H1 (cell line): ENCODE measurements around the gene GPR31. TPM values are rescaled to one million over a fixed set of nuclear protein-coding genes. Genes with fewer than 3 reads are reported as not detected.

Experiments used
- CTCF ChIA-PET: fragments of 300-600 bp; sonication (Branson Sonifier 250); formaldehyde crosslinking; loops from one replicate; lab custom pipeline; 2021; ENCODE audit not compliant: partially characterized antibody; lab: Charles Lee
- POLR2A ChIA-PET: fragments of 300-600 bp; sonication (Branson Sonifier 250); formaldehyde crosslinking; loops from one replicate; lab custom pipeline; 2021; ENCODE audit warnings: inconsistent platforms; ENCODE audit not compliant: partially characterized antibody; lab: Charles Lee
- DNase-seq, 2 experiments: peaks; one replicate each; pipeline versions ENCODE4 v3.0.0 to v3.0.0-alpha.2; 2010 to 2022; ENCODE audit warnings: low spot score in 2 of 2, low read depth in 1 of 2, mixed read lengths in 1 of 2
- FAIRE-seq: peaks from 2 replicates; lab custom pipeline; 2011; peaks lifted over from hg19 to GRCh38; lab: Jason Lieb, UNC
- H2AFZ ChIP-seq: 2 replicates; pipeline ENCODE4 v1.8.1; 2012; ENCODE audit warnings: low read length, inconsistent platforms
- H2AK5ac ChIP-seq: 2 replicates; pipeline ENCODE4 v1.6.1; 2013; ENCODE audit warnings: low read depth, low read length
- H2BK120ac ChIP-seq: replicated peaks from 2 replicates; pipeline ENCODE3; 2013; ENCODE audit warnings: low read depth, low read length, inconsistent platforms
- H2BK12ac ChIP-seq: 2 replicates; pipeline ENCODE4 v1.6.1; 2013; ENCODE audit warnings: low read depth, low read length
- H2BK15ac ChIP-seq: 2 replicates; pipeline ENCODE4 v1.6.1; 2013; ENCODE audit warnings: low read length
- H2BK20ac ChIP-seq: 2 replicates; pipeline ENCODE4 v1.6.1; 2013; ENCODE audit warnings: low read length
- H2BK5ac ChIP-seq: 2 replicates; pipeline ENCODE4 v1.6.1; 2013; ENCODE audit warnings: low read depth, low read length
- H3K14ac ChIP-seq: 2 replicates; pipeline ENCODE4 v1.6.1; 2013; ENCODE audit warnings: inconsistent platforms; ENCODE audit not compliant: insufficient read length
- H3K18ac ChIP-seq: 2 replicates; pipeline ENCODE4 v1.6.1; 2013; ENCODE audit warnings: low read length; ENCODE audit errors: extremely low read depth
- H3K23ac ChIP-seq: 2 replicates; pipeline ENCODE4 v1.6.1; 2013; ENCODE audit warnings: inconsistent platforms; ENCODE audit not compliant: insufficient read length
- H3K23me2 ChIP-seq: 2 replicates; pipeline ENCODE4 v1.6.1; 2013; ENCODE audit warnings: low read depth, low read length
- H3K27ac ChIP-seq: 2 replicates; pipeline ENCODE4 v1.6.1; 2011; ENCODE audit warnings: low read depth, low read length, inconsistent platforms
- H3K27me3 ChIP-seq, 4 experiments: replicated peaks in 1 of 4; 1 replicate in 1 of 4; 2 replicates in 3 of 4; pipeline versions ENCODE4 v1.6.1 to v1.8.1; 2011 to 2013; ENCODE audit warnings: low read length in 3 of 4, mild to moderate bottlenecking in 3 of 4, inconsistent platforms in 2 of 4, mixed read lengths in 2 of 4, moderate library complexity in 1 of 4; ENCODE audit not compliant: control insufficient read depth in 3 of 4, insufficient read depth in 3 of 4; ENCODE audit errors: extremely low read depth in 1 of 4
- H3K36me3 ChIP-seq, 4 experiments: 2 replicates each; pipeline versions ENCODE4 v1.6.1 to v1.8.1; 2011 to 2013; ENCODE audit warnings: mild to moderate bottlenecking in 4 of 4, low read length in 3 of 4, moderate library complexity in 2 of 4, control low read depth in 1 of 4, inconsistent platforms in 1 of 4; ENCODE audit not compliant: insufficient read depth in 4 of 4, control insufficient read depth in 2 of 4
- H3K4ac ChIP-seq: replicated peaks from 2 replicates; pipeline ENCODE3; 2013; ENCODE audit warnings: low read length, low read depth, mixed read lengths, inconsistent platforms; ENCODE audit not compliant: insufficient read length
- H3K4me1 ChIP-seq, 4 experiments: replicated peaks in 1 of 4; 1 replicate in 1 of 4; 2 replicates in 3 of 4; pipeline versions ENCODE4 v1.6.1 to v1.8.1; 2011 to 2013; ENCODE audit warnings: low read length in 3 of 4, inconsistent platforms in 2 of 4, mixed read lengths in 1 of 4; ENCODE audit not compliant: insufficient read depth in 4 of 4, control insufficient read depth in 3 of 4
- H3K4me2 ChIP-seq, 2 experiments: 2 replicates each; pipeline versions ENCODE4 v1.6.1 to v1.8.1; 2011 to 2013; ENCODE audit warnings: low read depth in 2 of 2, low read length in 2 of 2, control low read depth in 1 of 2, inconsistent platforms in 1 of 2, mild to moderate bottlenecking in 1 of 2; ENCODE audit not compliant: insufficient read depth in 1 of 2
- H3K4me3 ChIP-seq, 4 experiments: fragments of 200-600, 300-600 bp in 1 of 4; sonication (generic), shearing (Covaris generic), sonication (Bioruptor Twin) in 1 of 4; 2 replicates each; pipeline versions ENCODE4 v1.5.1 to v1.8.1; 2011 to 2016; ENCODE audit warnings: low read length in 4 of 4, low read depth in 3 of 4, control low read depth in 2 of 4, inconsistent platforms in 2 of 4, mild to moderate bottlenecking in 2 of 4, mixed read lengths in 1 of 4, moderate library complexity in 1 of 4; ENCODE audit not compliant: insufficient read depth in 2 of 4; ENCODE audit errors: extremely low read depth in 1 of 4
- H3K56ac ChIP-seq: replicated peaks from 2 replicates; pipeline ENCODE3; 2013; ENCODE audit warnings: low read depth, mild to moderate bottlenecking, mixed read lengths, low read length, inconsistent platforms; ENCODE audit not compliant: insufficient read length
- H3K79me1 ChIP-seq: 2 replicates; pipeline ENCODE4 v1.6.1; 2013; ENCODE audit warnings: low read depth, low read length, control low read depth
- H3K79me2 ChIP-seq, 2 experiments: 2 replicates each; pipeline versions ENCODE4 v1.6.1 to v1.8.1; 2012 to 2013; ENCODE audit warnings: low read length in 2 of 2, mild to moderate bottlenecking in 2 of 2, inconsistent platforms in 1 of 2; ENCODE audit not compliant: insufficient read depth in 2 of 2, control insufficient read depth in 1 of 2
- H3K9ac ChIP-seq, 4 experiments: replicated peaks in 1 of 4; 1 replicate in 1 of 4; 2 replicates in 3 of 4; pipeline versions ENCODE4 v1.6.1 to v1.8.1; 2011 to 2013; ENCODE audit warnings: low read depth in 3 of 4, low read length in 3 of 4, control low read depth in 2 of 4, mild to moderate bottlenecking in 2 of 4, moderate library complexity in 2 of 4, inconsistent platforms in 1 of 4; ENCODE audit errors: extremely low read depth in 1 of 4
- H3K9me3 ChIP-seq, 2 experiments: 2 replicates each; pipeline versions ENCODE4 v1.6.1 to v1.8.1; 2012 to 2013; ENCODE audit warnings: mild to moderate bottlenecking in 2 of 2, moderate library complexity in 2 of 2, control low read depth in 1 of 2, inconsistent platforms in 1 of 2, low read depth in 1 of 2, low read length in 1 of 2, mixed read lengths in 1 of 2; ENCODE audit not compliant: insufficient read depth in 2 of 2
- H4K20me1 ChIP-seq, 2 experiments: replicated peaks in 1 of 2; 2 replicates each; pipeline versions ENCODE3 to v1.8.1; 2011 to 2013; ENCODE audit warnings: inconsistent platforms in 2 of 2, low read length in 2 of 2, mild to moderate bottlenecking in 1 of 2; ENCODE audit not compliant: insufficient read depth in 2 of 2, control insufficient read depth in 1 of 2
- H4K5ac ChIP-seq: 2 replicates; pipeline ENCODE4 v1.6.1; 2013; ENCODE audit warnings: low read length, low read depth, mixed read lengths, inconsistent platforms; ENCODE audit not compliant: insufficient read length
- H4K8ac ChIP-seq: 2 replicates; pipeline ENCODE4 v1.8.0; 2013; ENCODE audit warnings: mild to moderate bottlenecking, moderate library complexity, low read length, inconsistent platforms; ENCODE audit not compliant: insufficient read depth; ENCODE audit errors: extremely low read depth
- H4K91ac ChIP-seq: replicated peaks from 2 replicates; pipeline ENCODE3; 2013; ENCODE audit warnings: low read length, mixed read lengths, inconsistent platforms; ENCODE audit not compliant: insufficient read length
- ASH2L ChIP-seq: fragments of 200-600, 300-600 bp; sonication (generic); IDR thresholded peaks from one replicate; pipeline ENCODE4 v1.7.1; 2017; ENCODE audit warnings: low read length
- CBX8 ChIP-seq: fragments of 300-800, 300-1000 bp; sonication (generic); IDR thresholded peaks from 2 replicates; pipeline ENCODE4 v1.7.1; 2016; ENCODE audit warnings: low read depth, low read length, borderline replicate concordance
- CEBPB ChIP-seq: IDR thresholded peaks from 2 replicates; pipeline ENCODE4 v1.6.1; 2012; ENCODE audit warnings: low read depth, low read length
- CTCF ChIP-seq, 3 experiments: IDR thresholded peaks; 1 replicate in 2 of 3; 2 replicates in 1 of 3; pipeline versions ENCODE4 v1.5.1 to v1.6.1; 2011; ENCODE audit warnings: low read length in 3 of 3, mild to moderate bottlenecking in 3 of 3, inconsistent platforms in 2 of 3, low read depth in 1 of 3, moderate library complexity in 1 of 3; ENCODE audit not compliant: insufficient read depth in 1 of 3; ENCODE audit errors: control extremely low read depth in 1 of 3
- E2F6 ChIP-seq: IDR thresholded peaks from 2 replicates; pipeline ENCODE4 v1.6.1; 2012; ENCODE audit warnings: inconsistent platforms
- FOSL1 ChIP-seq: IDR thresholded peaks from 2 replicates; pipeline ENCODE4 v1.6.1; 2011; ENCODE audit warnings: mild to moderate bottlenecking, low read depth, low read length, moderate library complexity; ENCODE audit not compliant: insufficient read depth
- JUN ChIP-seq: IDR thresholded peaks from 2 replicates; pipeline ENCODE4 v1.6.1; 2011; ENCODE audit warnings: low read depth, mild to moderate bottlenecking, improper control_type of control experiment, low read length
- MAX ChIP-seq: IDR thresholded peaks from 2 replicates; pipeline ENCODE4 v1.6.1; 2012; ENCODE audit warnings: inconsistent platforms
- SAP30 ChIP-seq: fragments of 300-600 bp; sonication (generic); IDR thresholded peaks from 2 replicates; pipeline ENCODE4 v1.7.1; 2012; ENCODE audit warnings: low read length, moderate library complexity, mild to moderate bottlenecking, inconsistent platforms; ENCODE audit not compliant: insufficient read depth, insufficient replicate concordance
- TCF12 ChIP-seq: IDR thresholded peaks from 2 replicates; pipeline ENCODE4 v1.6.1; 2011; ENCODE audit warnings: low read depth, mild to moderate bottlenecking, low read length
- YY1 ChIP-seq: IDR thresholded peaks from 2 replicates; pipeline ENCODE4 v1.6.1; 2011; ENCODE audit warnings: low read depth, mild to moderate bottlenecking, low read length
- polyA plus RNA-seq, 7 experiments: library from polyadenylated mRNA; depleted of rRNA in 3 of 7; stranded (reverse) in 5 of 7; unstranded in 2 of 7; fragments of >200 nt in 5 of 7; fragments of 200-250 nt in 2 of 7; gene quantifications; 1 replicate in 5 of 7; 2 replicates in 1 of 7; 4 replicates in 1 of 7; pipeline versions ENCODE4 v1.2.1 to v1.2.3, GENCODE V29; 2011 to 2013; ENCODE audit warnings: missing spikeins in 2 of 7, mixed read lengths in 2 of 7
- total RNA-seq: library from RNA; stranded (reverse); fragmentation: NEBNext Ultra II Directional; extraction: Animal tissue kit (Norgen Biotek cat#: 25700); gene quantifications from 2 replicates; pipeline ENCODE4 v1.2.1, GENCODE V29; 2021

Gene GPR31
- total and polyA plus RNA-seq, 2 of the 8 experiments (the other 6 are each of a cell fraction or from before 2014, with no cell fraction given), result not detected

GRCh38 chr6:167148021-167148420 lies 9.8 kb downstream of the GPR31 start:
- Histone ChIP-seq H3K27ac (no peak overlapping the region), H2BK12ac (peak overlapping the region; percentile 85), H3K9me3 (peaks cover 6 to 12% of the 10 kb centered on the region in 2 experiments; a peak in 3 of 4 replicates), H2BK20ac (peak overlapping the region; percentile 95), H4K8ac (no peak overlapping the region), H2BK5ac (peak overlapping the region; percentile 84; the same call in 1 of the 2 replicates), H4K20me1 (no peaks in the 10 kb centered on the region), H2AK5ac (peak overlapping the region; percentile 20), H3K79me1 (no peaks in the 10 kb centered on the region), H3K4me3 (no peak overlapping the region), H2BK120ac (peak overlapping the region; percentile 51), H3K9ac (no peak overlapping the region), H3K79me2 (no peaks in the 10 kb centered on the region), H3K23ac (no peak overlapping the region), H3K14ac (no peak overlapping the region), H4K91ac (peak overlapping the region; percentile 80), H2BK15ac (no peak overlapping the region), H2AFZ (no peak overlapping the region), H3K27me3 (peaks cover 0 to 3% (median 0%) of the 10 kb centered on the region in 4 experiments; a peak in 3 of 7 replicates), H3K4ac (peak overlapping the region; percentile 95), H3K4me1 (peaks cover 8 to 23% (median 19%) of the 10 kb centered on the region in 4 experiments), H3K56ac (no peak overlapping the region), H3K36me3 (no peaks in the 10 kb centered on the region), H3K23me2 (0 out of 2 replicates have a peak, but pooled peaks cover 4% of the 10 kb centered on the region), H3K4me2 (peak overlapping the region; percentile 0 to 43; a peak in 1 of 4 replicates), H3K18ac (peak overlapping the region; percentile 80), H4K5ac (peak overlapping the region; percentile 23)
- ChIA-PET CTCF (interaction anchor here (0.8 kb wide), 1 partner anchor 15 kb away, joined by 3 read pairs; no protein-coding TSS in a partner anchor), POLR2A (interaction anchor here (0.7 to 1.7 kb wide), 2 partner anchors 11 to 15 kb away, joined by 3 to 14 read pairs; no protein-coding TSS in a partner anchor)
- DNase-seq (no peak), FAIRE-seq (no peak)
- TF ChIP-seq MAX (no peak), CTCF (IDR thresholded peaks at IDR 0.05; ENCODE audit: control extremely low read depth in 1 of 3, insufficient read depth in 1 of 3, low read depth in 1 of 3, low read length in 3 of 3) (no peak), E2F6 (no peak), JUN (no peak), FOSL1 (no peak), CEBPB (no peak), SAP30 (no peak), ASH2L (no peak), TCF12 (no peak), YY1 (no peak), CBX8 (no peak)
